Endothelial cell (in vitro differentiated cells): ENCODE results near the gene NEURL4. TPM values are rescaled to one million over a fixed set of nuclear protein-coding genes. Genes with fewer than 3 reads are reported as not detected.
"Not testable (repeated sequence)": the region's sequence is repeated elsewhere in the genome, so short reads cannot be mapped to it uniquely, and the experiment has no call there.

ENCODE experiments used
- DNase-seq: peaks from one replicate; pipeline ENCODE4 v3.0.0; 2021; ENCODE audit warnings: low spot score
- H3K27ac Mint-ChIP-seq: one replicate; pipeline ENCODE4 v1.8.0; 2021; ENCODE audit warnings: mixed read lengths, inconsistent platforms; ENCODE audit not compliant: unreplicated experiment
- H3K27me3 Mint-ChIP-seq: one replicate; pipeline ENCODE4 v1.8.0; 2021; ENCODE audit warnings: mild to moderate bottlenecking, moderate library complexity, mixed read lengths, inconsistent platforms; ENCODE audit not compliant: unreplicated experiment
- H3K36me3 Mint-ChIP-seq: one replicate; pipeline ENCODE4 v1.8.0; 2021; ENCODE audit warnings: mild to moderate bottlenecking, low read depth, mixed read lengths, inconsistent platforms; ENCODE audit not compliant: unreplicated experiment
- H3K4me1 Mint-ChIP-seq: one replicate; pipeline ENCODE4 v1.8.0; 2021; ENCODE audit warnings: mild to moderate bottlenecking, mixed read lengths, inconsistent platforms; ENCODE audit not compliant: unreplicated experiment
- H3K4me3 Mint-ChIP-seq: one replicate; pipeline ENCODE4 v1.8.0; 2021; ENCODE audit warnings: mild to moderate bottlenecking, mixed read lengths, inconsistent platforms; ENCODE audit not compliant: unreplicated experiment
- H3K9me3 Mint-ChIP-seq: one replicate; pipeline ENCODE4 v1.8.0; 2021; ENCODE audit warnings: mixed read lengths, inconsistent platforms; ENCODE audit not compliant: unreplicated experiment
- CTCF ChIP-seq: fragments of 200-600 bp; sonication (generic); IDR thresholded peaks from one replicate; pipeline ENCODE4 v1.5.0; 2021; ENCODE audit warnings: antibody characterized with exemption; ENCODE audit not compliant: unreplicated experiment
- total RNA-seq: library from RNA; stranded (reverse); fragmentation: NEBNext Ultra II Directional; extraction: Animal tissue kit (Norgen Biotek cat#: 25700); gene quantifications from one replicate; pipeline ENCODE4 v1.2.1, GENCODE V29; 2021; ENCODE audit not compliant: unreplicated experiment

NEURL4 gene
- total RNA-seq, 1 donor from 2014 or later, result 55.7 TPM

- no peaks in the 10 kb centered on the region for H3K36me3 Mint-ChIP-seq
- H3K27ac Mint-ChIP-seq, result peak overlapping the region; percentile 48
- peaks cover 2% of the 10 kb centered on the region for H3K27me3 Mint-ChIP-seq
- no peak for TF ChIP-seq CTCF
- no peak overlapping the region for H3K4me3 Mint-ChIP-seq
- no peaks in the 10 kb centered on the region for H3K4me1 Mint-ChIP-seq
- no peak for DNase-seq
- H3K9me3 Mint-ChIP-seq, result no peaks in the 10 kb centered on the region
These were observed 38.9 kb upstream of the NEURL4 start for GRCh38 chr17:7367918-7368598.

- no peak for TF ChIP-seq CTCF
- Mint-ChIP-seq H3K36me3 (peaks cover under 1% of the 10 kb centered on the region), H3K9me3 (no peaks in the 10 kb centered on the region), H3K4me1 (no peaks in the 10 kb centered on the region), H3K27ac (no peak overlapping the region), H3K4me3 (no peak overlapping the region), H3K27me3 (peaks cover 2% of the 10 kb centered on the region)
- no peak for DNase-seq
These were observed 37.9 kb upstream of the NEURL4 start for GRCh38 chr17:7367083-7367482.

- not testable (repeated sequence) for H3K4me3 Mint-ChIP-seq, H3K4me1 Mint-ChIP-seq, DNase-seq, H3K36me3 Mint-ChIP-seq, H3K27ac Mint-ChIP-seq, H3K27me3 Mint-ChIP-seq, H3K9me3 Mint-ChIP-seq
These were observed 36.8 kb upstream of the NEURL4 start for GRCh38 chr17:7365963-7366362.

GRCh38 chr17:7363311-7363710, 34.2 kb upstream of the NEURL4 start:
- Mint-ChIP-seq H3K4me3 (no peak overlapping the region), H3K27me3 (no peaks in the 10 kb centered on the region)

GRCh38 chr17:7361906-7362305, 32.8 kb upstream of the NEURL4 start:
- Mint-ChIP-seq H3K9me3 (no peaks in the 10 kb centered on the region), H3K4me1 (peaks cover 9% of the 10 kb centered on the region), H3K27ac (no peak overlapping the region), H3K4me3 (peak overlapping the region; percentile 22), H3K27me3 (no peaks in the 10 kb centered on the region), H3K36me3 (peaks cover 3% of the 10 kb centered on the region)
- DNase-seq, result no peak
- TF ChIP-seq CTCF, result no peak

More at GRCh38 chr17:7363311-7363710, 34.2 kb upstream of the NEURL4 start:
- TF ChIP-seq CTCF, result no peak
- H3K9me3 Mint-ChIP-seq, result no peaks in the 10 kb centered on the region
- peaks cover 3% of the 10 kb centered on the region for H3K36me3 Mint-ChIP-seq
- DNase-seq, result no peak
- H3K27ac Mint-ChIP-seq, result no peak overlapping the region
- peaks cover 9% of the 10 kb centered on the region for H3K4me1 Mint-ChIP-seq
